Lung (tissue), 12 donors: ENCODE measurements around the gene MRPS11. TPM values are rescaled to one million over a fixed set of nuclear protein-coding genes. Genes with fewer than 3 reads are reported as not detected.
"Not testable (repeated sequence)": the region's sequence is repeated elsewhere in the genome, so short reads cannot be mapped to it uniquely, and the experiment has no call there.

ENCODE experiments used
- ATAC-seq: fragments of 200-7000 bp; cut with Tn5 transposase; one replicate; pipeline ENCODE4 v1.9.1; 2020; ENCODE audit warnings: moderate number of reproducible peaks; ENCODE audit not compliant: insufficient read depth, low FRiP score
- DNase-seq, 3 donors: peaks; one replicate each; pipeline ENCODE4 v3.0.0-alpha.2; 2013 to 2017
- H3K27ac ChIP-seq, 2 donors: one replicate each; pipeline ENCODE4 v1.5.1; 2013; ENCODE audit warnings: mild to moderate bottlenecking in 2 of 2, moderate library complexity in 2 of 2, control low read depth in 1 of 2, inconsistent platforms in 1 of 2, low read depth in 1 of 2, low read length in 1 of 2
- H3K27me3 ChIP-seq, 3 donors: one replicate each; pipeline ENCODE4 v1.5.1; 2013; ENCODE audit warnings: low read length in 2 of 3; ENCODE audit not compliant: control insufficient read depth in 3 of 3, insufficient read depth in 3 of 3
- H3K36me3 ChIP-seq, 4 donors: one replicate each; pipeline ENCODE4 v1.5.1; 2013; ENCODE audit warnings: low read length in 4 of 4, mild to moderate bottlenecking in 1 of 4, moderate library complexity in 1 of 4; ENCODE audit not compliant: control insufficient read depth in 4 of 4, insufficient read depth in 4 of 4
- H3K4me1 ChIP-seq, 5 donors: one replicate each; pipeline ENCODE4 v1.5.1; 2013; ENCODE audit warnings: low read length in 5 of 5, mild to moderate bottlenecking in 2 of 5, moderate library complexity in 1 of 5; ENCODE audit not compliant: control insufficient read depth in 5 of 5, insufficient read depth in 5 of 5
- H3K4me3 ChIP-seq: one replicate; pipeline ENCODE4 v1.5.1; 2013; ENCODE audit warnings: mild to moderate bottlenecking, control low read depth, moderate library complexity
- H3K9ac ChIP-seq, 2 donors: one replicate each; pipeline ENCODE4 v1.5.1; 2013; ENCODE audit warnings: low read length in 2 of 2, control low read depth in 1 of 2; ENCODE audit not compliant: insufficient read depth in 1 of 2
- H3K9me3 ChIP-seq, 4 donors: one replicate each; pipeline ENCODE4 v1.5.1; 2013; ENCODE audit warnings: low read length in 3 of 4, mild to moderate bottlenecking in 1 of 4, moderate library complexity in 1 of 4; ENCODE audit not compliant: control insufficient read depth in 4 of 4, insufficient read depth in 3 of 4
- CTCF ChIP-seq: IDR thresholded peaks from 2 replicates; pipeline ENCODE4 v1.5.1; 2012; ENCODE audit warnings: mild to moderate bottlenecking; ENCODE audit errors: control extremely low read depth, extremely low read depth
- WGBS, 2 donors: extraction: QIAGEN DNeasy Blood & Tissue Kit; methylation state at CpG; one replicate each; pipeline ENCODE4 v1.1.7; 2013; 5-methylcytosine and 5-hydroxymethylcytosine counted together
- polyA plus RNA-seq, 2 donors: library from polyadenylated mRNA; stranded (reverse); fragments of 200-250 nt; gene quantifications; one replicate each; pipeline ENCODE4 v1.2.1, GENCODE V29; 2013
- total RNA-seq, 2 donors: library from RNA; depleted of rRNA in 1 of 2; stranded (reverse); fragments of >200 nt in 1 of 2; gene quantifications; one replicate each; pipeline ENCODE4 v1.2.1, GENCODE V29; 2014 to 2021
- donor health status: control.
- donor health status: control.
- donor health status: Bipolar disorder and iron deficiency.
- donor health status: healthy.
- donor health status: DM: yes; HTN: yes; CAD: no.

MRPS11 gene
- total and polyA plus RNA-seq, 4 donors = 31.2 to 43.4 (median 37.6) TPM

DNA sequence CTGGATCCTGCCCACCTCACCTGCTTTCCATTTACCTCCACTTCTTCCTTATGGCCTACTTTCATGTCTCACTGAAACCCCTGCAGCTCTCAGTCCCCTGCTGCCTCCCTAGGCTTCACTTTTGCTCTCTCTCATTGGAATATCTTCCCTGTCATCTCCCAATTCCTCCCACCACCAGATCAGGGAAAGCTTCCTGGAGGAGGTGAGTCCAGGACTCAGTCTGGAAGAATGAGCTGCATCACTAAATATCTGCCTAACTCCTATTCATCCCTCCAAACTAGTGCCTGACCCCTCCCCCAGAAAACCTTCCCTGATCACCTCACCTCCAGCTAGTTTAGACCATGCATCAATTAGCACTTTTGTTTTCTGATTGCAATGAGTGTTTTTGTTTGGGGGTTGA is 37.5 kb upstream of the MRPS11 start:
- H3K4me1 ChIP-seq = no peaks in the 10 kb centered on the region
- no peak overlapping the region for H3K4me3 ChIP-seq
- peaks cover 0 to 25% (median 0%) of the 10 kb centered on the region in 3 donors for H3K27me3 ChIP-seq
- no peak for TF ChIP-seq CTCF
- no peaks in the 10 kb centered on the region for H3K9me3 ChIP-seq
- ATAC-seq = no peak
- H3K27ac ChIP-seq = no peak overlapping the region
- no peak for DNase-seq
- no peaks in the 10 kb centered on the region for H3K36me3 ChIP-seq
- H3K9ac ChIP-seq = no peak overlapping the region

DNA sequence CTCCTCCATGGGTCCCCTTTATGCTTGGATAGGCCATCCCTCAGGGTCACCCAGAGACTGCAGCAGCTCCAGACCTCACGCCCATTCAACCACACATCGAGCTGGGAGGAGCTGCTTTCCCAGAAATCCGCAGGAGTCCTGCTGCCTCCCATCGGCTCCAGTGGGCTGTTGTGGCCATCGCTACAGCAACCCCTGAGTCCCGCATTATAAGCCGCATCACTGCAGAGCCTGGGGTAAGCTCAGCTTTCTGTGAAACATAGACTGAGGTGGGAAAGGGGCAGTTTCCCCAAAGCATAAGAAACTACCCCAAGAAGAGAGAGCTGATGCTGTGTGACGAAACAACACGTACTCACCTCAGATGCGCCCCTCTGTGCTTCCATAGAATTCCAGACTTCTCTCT is 36.1 kb upstream of the MRPS11 start:
- Histone ChIP-seq H3K9me3 (no peaks in the 10 kb centered on the region), H3K27ac (no peak overlapping the region), H3K36me3 (no peaks in the 10 kb centered on the region), H3K27me3 (peaks cover 0 to 25% (median 0%) of the 10 kb centered on the region in 3 donors), H3K4me3 (no peak overlapping the region), H3K4me1 (no peaks in the 10 kb centered on the region), H3K9ac (no peak overlapping the region)
- TF ChIP-seq CTCF = no peak
- WGBS, 2 donors = 83 to 91% methylated on average over 10 of the region's 10 CpGs
- ATAC-seq = no peak
- DNase-seq = no peak

GRCh38 chr15:88433046-88433685 is 34.3 kb upstream of the MRPS11 start:
- no peak for ATAC-seq
- Histone ChIP-seq H3K27ac (no peak overlapping the region), H3K4me1 (no peaks in the 10 kb centered on the region), H3K36me3 (no peaks in the 10 kb centered on the region), H3K27me3 (peaks cover 0 to 15% (median 0%) of the 10 kb centered on the region in 3 donors), H3K4me3 (no peak overlapping the region), H3K9me3 (no peaks in the 10 kb centered on the region), H3K9ac (no peak overlapping the region)
- no peak for DNase-seq
- TF ChIP-seq CTCF = no peak
- 85 to 87% methylated on average over 7 of the region's 7 CpGs for whole genome bisulfite sequencing, 2 donors

- H3K4me1 ChIP-seq, H3K9me3 ChIP-seq, H3K4me3 ChIP-seq, DNase-seq, H3K9ac ChIP-seq, ATAC-seq, H3K36me3 ChIP-seq, H3K27ac ChIP-seq: not testable (repeated sequence)
- WGBS, 2 donors = 69 to 85% methylated on average over 5 of the region's 5 CpGs
- peaks cover 0 to 12% (median 0%) of the 10 kb centered on the region in 3 donors for H3K27me3 ChIP-seq
These were observed 33.4 kb upstream of the MRPS11 start for GRCh38 chr15:88434106-88434505.
